ENCODE data around the gene CLEC2B. TPM values are rescaled to one million over a fixed set of nuclear protein-coding genes. Genes with fewer than 3 reads are reported as not detected.

The CLEC2B gene
- total and polyA plus RNA-seq, 4 donors: 2.9 to 4.2 (median 3.1) TPM

Other genes starting within 250 kb of the CLEC2B start
- gene CLEC2D, start 199.6 kb downstream of the CLEC2B start, total RNA-seq: 1 to 10 TPM; 3.1 to 3.7 TPM
- gene CLEC2D, start 199.6 kb downstream of the CLEC2B start, polyA plus RNA-seq: 1 to 10 TPM in 1 of 2 donors, under 1 TPM in 1; 0.16 to 2.8 TPM
- under 1 TPM; 0.17 to 0.42 TPM for gene CLECL1, start 136.3 kb downstream of the CLEC2B start, total RNA-seq
- gene CLECL1, start 136.3 kb downstream of the CLEC2B start, polyA plus RNA-seq: under 1 TPM; 0.33 to 0.36 TPM
- gene CD69, start 108.5 kb downstream of the CLEC2B start, total RNA-seq: 1 to 10 TPM; 1.8 to 2.7 TPM
- 1 to 10 TPM; 1.3 to 1.6 TPM for gene CD69, start 108.5 kb downstream of the CLEC2B start, polyA plus RNA-seq
- 1 to 10 TPM in 1 of 2 donors, under 1 TPM in 1; 0.56 to 1.5 TPM for gene KLRF1, start 41.9 kb downstream of the CLEC2B start, total RNA-seq
- under 1 TPM; 0.18 to 0.96 TPM for gene KLRF1, start 41.9 kb downstream of the CLEC2B start, polyA plus RNA-seq
- gene KLRF2, start 12.1 kb upstream of the CLEC2B start, total RNA-seq: not detected
- gene KLRF2, start 12.1 kb upstream of the CLEC2B start, polyA plus RNA-seq: not detected
- gene CLEC2A, start 63.0 kb upstream of the CLEC2B start, total RNA-seq: not detected
- not detected for gene CLEC2A, start 63.0 kb upstream of the CLEC2B start, polyA plus RNA-seq
- gene CLEC12A, start 102.1 kb upstream of the CLEC2B start, total RNA-seq: 1 to 10 TPM; 2.3 to 3.4 TPM
- gene CLEC12A, start 102.1 kb upstream of the CLEC2B start, polyA plus RNA-seq: 1 to 10 TPM; 3.0 to 4.7 TPM
- gene CLEC1B, start 129.8 kb upstream of the CLEC2B start, total RNA-seq: 10 to 100 TPM; 28.0 to 29.8 TPM
- 10 to 100 TPM; 33.2 to 36.4 TPM for gene CLEC1B, start 129.8 kb upstream of the CLEC2B start, polyA plus RNA-seq
- under 1 TPM; 0.17 to 0.23 TPM for gene CLEC12B, start 141.3 kb upstream of the CLEC2B start, total RNA-seq
- under 1 TPM; 0.16 to 0.24 TPM for gene CLEC12B, start 141.3 kb upstream of the CLEC2B start, polyA plus RNA-seq
- gene CLEC9A, start 161.3 kb upstream of the CLEC2B start, total RNA-seq: under 1 TPM in 1 of 2 donors, not detected in 1; 0.14 TPM
- gene CLEC9A, start 161.3 kb upstream of the CLEC2B start, polyA plus RNA-seq: under 1 TPM in 1 of 2 donors, not detected in 1; 0.03 TPM
- 1 to 10 TPM in 1 of 2 donors, under 1 TPM in 1; 0.09 to 2.1 TPM for gene CLEC1A, start 229.6 kb upstream of the CLEC2B start, total RNA-seq
- 1 to 10 TPM; 1.1 to 1.2 TPM for gene CLEC1A, start 229.6 kb upstream of the CLEC2B start, polyA plus RNA-seq